HG03469 (cell line): ENCODE data around the gene LRRC1.
"Not testable (repeated sequence)": the region's sequence is repeated elsewhere in the genome, so short reads cannot be mapped to it uniquely, and the experiment has no call there.

Experiments used
- ATAC-seq: cut with Tn5 transposase; IDR thresholded peaks from one replicate; pipeline ENCODE4 v1.9.1; 2021; ENCODE audit warnings: mild to moderate bottlenecking, moderate library complexity, moderate number of reproducible peaks; ENCODE audit not compliant: unreplicated experiment

The LRRC1 gene

GRCh38 chr6:53792016-53792415 lies 2.8 kb upstream of the LRRC1 start:
- no peak for ATAC-seq

DNA sequence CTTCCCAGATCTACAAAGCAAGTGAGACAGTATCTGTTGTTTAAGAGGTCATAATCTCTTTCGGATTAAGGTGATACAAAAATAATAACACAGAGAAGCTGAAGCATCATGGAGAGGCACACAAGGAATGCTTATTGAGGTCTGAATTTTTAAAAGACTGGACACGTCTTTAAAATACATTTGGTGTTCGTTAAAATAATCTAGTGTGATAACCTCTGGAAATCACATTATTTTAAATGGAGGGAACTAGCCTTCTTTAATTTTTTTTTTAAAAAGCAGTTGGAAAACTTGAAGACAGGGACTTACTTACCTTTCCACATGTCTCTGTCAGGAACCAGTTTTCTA lies 1.9 kb upstream of the LRRC1 start:
- ATAC-seq: no peak

- ATAC-seq: peak; percentile 29
Measured at GRCh38 chr6:53793318-53794136, 1.3 kb upstream of the LRRC1 start.

- peak; percentile 41 for ATAC-seq
Measured at GRCh38 chr6:53794137-53794719, 577 bp upstream of the LRRC1 start.

GRCh38 chr6:53795340-53795701 lies 516 bp downstream of the LRRC1 start:
- peak; percentile 4 for ATAC-seq

DNA sequence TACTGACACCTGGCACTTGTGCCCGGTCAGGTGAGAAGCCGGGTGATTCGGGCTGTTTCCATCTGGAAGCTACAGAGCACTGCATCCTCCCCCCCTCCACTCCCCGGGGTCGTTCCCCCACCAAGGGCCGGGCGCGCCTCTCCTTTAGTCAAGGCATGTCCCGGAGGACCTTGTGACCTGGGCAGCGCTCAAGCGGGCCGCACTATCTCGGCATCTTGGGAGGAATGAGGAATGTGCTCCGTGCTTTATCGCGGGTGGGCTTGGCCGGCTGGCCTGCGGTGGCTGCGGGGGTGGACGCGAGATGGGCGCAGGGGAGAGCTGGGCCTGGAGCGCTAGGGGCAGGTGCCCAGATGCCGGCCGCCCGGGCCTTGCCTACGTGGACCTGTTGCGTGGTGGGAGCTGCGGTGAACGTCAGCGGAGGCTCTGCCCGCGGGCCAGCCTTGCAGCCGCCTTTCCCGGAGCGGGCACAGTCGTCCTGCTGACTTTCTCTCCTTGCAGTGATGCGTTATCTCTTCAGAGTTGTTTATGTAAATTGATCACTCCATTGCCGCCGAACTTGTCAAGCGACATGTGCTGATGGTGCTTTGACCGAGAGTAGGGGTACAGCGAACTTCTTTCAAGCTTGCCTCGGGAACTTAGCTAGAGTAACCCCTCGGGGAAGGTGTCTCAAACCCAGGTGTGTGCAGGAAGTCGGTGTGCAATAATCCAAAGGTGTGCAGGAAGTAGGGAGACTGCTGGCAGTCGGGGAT lies 1.1 kb downstream of the LRRC1 start:
- no peak for ATAC-seq

DNA sequence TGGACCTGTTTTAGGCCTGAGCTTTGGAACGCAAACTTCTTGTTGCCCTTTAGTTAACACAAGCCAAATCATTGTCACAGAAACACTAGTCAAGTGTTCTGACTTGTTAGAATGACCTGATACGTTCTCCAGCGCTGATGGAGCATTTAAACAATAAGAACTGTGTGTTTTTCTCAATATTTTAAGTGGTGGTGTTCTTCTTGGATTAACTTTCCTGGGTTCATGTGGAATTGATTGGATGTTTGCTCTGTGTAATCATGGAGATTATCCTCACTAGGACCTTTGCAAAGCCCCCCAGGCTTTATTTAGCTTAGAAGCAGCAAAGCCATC lies 1.6 kb downstream of the LRRC1 start:
- ATAC-seq: no peak

DNA sequence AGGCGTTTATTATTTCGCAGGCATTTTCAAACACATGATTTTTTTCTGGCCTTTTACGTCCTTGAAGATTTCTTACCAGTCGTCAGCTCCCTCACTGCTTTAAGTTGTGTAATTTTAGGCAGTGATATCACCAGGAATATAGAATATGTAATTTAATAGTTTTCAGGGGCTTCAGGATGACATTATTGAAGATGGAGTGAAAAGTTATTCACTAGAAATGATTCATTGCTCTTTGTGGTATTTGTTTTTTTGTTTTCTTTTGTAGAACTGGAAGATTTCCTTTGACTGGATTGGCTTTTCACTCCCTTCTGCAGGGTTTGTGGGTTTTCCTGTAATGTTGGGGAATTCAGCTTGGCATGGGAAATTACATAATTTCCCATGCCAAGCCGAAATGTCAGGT lies 2.0 kb downstream of the LRRC1 start:
- ATAC-seq: no peak

GRCh38 chr6:53797304-53797703 lies 2.5 kb downstream of the LRRC1 start:
- ATAC-seq: no peak

DNA sequence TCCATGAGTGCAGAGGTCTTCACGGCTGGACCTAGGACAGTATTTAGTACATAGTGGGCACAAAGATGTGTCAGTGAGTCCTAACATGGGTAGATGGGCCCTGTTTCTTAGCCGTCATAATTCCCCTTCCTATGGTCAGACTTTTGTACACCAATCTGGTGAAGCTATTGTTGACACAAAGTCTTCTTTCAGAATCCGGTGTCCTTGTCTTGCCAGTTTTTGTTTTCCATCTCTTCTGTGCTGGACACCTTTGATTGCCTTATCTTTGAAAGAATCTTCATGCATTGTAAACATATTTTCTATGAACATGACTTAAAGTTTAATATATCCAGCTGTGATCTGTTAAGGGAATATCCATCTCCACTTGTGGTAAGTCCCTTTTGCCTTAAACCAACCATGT lies 4.5 kb downstream of the LRRC1 start:
- no peak for ATAC-seq

- no peak for ATAC-seq
Measured at GRCh38 chr6:53801022-53801421, 6.2 kb downstream of the LRRC1 start.

DNA sequence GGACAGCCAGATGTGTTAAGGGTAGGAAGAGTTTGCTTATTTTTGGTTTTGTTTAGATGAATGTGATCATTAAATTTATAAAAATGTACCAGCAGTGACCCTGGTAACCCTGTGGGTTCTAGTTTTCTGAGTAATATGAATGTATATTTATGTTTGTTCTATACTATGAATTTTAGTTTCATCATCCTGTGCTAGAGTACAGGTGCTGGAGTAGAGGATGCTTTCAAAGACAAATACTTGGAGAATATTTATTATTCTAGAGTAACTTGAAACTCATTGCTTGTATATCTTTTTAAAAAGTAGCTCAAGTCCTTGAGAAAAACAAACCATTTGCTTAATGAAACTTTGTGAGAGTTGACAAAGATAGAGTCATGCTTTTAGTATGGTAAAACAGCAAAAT lies 7.8 kb downstream of the LRRC1 start:
- no peak for ATAC-seq

DNA sequence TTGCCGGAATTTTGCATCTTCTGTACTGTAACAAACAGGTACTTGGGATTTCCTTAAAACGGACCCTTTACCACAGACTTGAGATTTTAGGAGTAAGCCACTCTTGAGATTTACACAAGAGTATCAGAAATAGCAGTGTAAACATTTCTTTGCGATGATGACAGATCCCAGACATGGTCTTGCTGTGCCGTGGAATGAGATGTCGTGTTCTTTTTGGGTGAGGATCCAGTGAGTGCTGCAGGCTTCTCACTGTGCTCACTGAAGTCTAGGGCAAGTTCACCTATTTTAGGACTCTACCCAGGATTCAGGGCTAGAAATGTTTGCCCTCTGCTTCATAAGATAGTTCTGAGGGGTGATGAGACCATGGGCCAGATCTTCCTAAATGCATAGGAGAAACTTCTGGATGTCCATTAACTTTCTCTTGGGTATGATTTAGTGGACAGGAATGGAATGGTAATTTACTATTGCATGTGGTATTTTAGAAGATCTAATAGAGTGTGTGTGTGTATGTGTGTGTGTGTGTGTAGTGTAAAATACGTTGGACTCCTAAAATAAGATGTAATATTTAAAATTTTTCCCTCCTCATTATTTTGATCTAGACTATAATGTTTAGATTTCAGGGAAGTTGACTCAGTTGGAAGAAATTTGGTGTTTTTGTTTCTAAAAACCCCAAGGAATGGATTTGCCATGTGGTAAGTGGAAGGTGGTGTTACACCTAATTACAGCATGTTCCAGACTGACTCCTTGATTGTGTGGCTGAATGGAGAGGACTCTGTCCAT lies 8.5 kb downstream of the LRRC1 start:
- no peak for ATAC-seq

DNA sequence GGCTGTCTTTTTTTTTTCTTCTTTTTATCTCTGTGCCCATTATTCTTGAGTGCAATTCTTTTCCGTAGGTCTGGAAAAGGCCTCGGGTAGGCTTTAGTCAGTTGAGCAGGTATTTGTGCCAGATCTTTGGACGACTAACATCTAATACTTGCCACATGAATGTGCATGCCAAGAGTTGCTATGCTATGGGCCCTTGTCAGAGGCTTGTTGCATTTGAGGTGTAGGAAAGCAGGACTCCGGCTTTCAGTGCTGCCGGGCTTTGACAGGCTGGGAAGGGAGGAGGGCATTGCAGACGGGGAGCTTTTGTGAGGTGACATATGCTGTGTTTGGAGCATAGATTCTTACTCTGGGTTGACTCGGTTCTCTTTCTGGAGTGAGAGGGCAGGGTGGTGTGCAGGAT lies 10.2 kb downstream of the LRRC1 start:
- ATAC-seq: no peak

- no peak for ATAC-seq
Measured at GRCh38 chr6:53805725-53806124, 10.9 kb downstream of the LRRC1 start.

DNA sequence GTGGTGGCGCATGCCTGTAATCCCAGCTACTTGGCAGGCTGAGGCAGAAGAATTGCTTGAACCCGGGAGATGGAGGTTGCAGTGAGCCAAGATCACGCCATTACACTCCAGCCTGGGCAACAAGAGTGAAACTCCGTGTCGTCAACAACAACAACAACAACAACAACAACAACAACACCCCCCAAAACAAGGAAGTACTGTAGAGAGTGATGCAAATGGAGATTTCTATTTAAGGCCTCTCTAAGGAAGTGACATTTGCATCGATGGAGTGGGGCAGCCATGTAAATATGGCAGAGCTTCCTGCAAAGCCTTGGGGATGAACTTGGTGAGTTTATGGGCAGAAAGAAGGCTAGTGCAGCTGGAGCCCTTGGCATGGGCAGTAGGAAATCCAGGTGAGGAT lies 12.8 kb downstream of the LRRC1 start:
- ATAC-seq: not testable (repeated sequence)

GRCh38 chr6:53808302-53808881 lies 13.6 kb downstream of the LRRC1 start:
- ATAC-seq: no peak

- no peak for ATAC-seq
Measured at GRCh38 chr6:53809691-53810090, 14.9 kb downstream of the LRRC1 start.

- peak; percentile 90 for ATAC-seq
Measured at GRCh38 chr6:53811082-53811481, 16.3 kb downstream of the LRRC1 start.

DNA sequence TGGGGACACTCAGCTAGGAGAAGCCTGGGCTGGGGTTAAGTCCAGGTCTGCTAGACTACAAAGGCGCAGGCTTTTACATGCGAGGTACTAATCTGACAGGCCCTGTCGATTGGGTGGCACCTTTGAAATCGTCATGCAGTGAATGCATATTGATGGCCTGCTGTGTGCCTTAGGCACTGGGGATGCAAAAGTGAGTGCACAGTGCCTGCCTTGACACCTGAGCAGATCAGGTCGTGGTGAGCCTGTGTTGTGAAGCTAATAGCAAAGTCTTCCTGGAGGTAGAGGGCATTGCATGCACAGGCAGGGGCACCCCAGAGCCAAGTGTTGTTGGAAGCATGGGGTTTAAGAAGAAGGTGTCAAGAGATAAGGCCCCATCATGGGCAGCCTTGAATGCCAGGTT lies 16.9 kb downstream of the LRRC1 start:
- no peak for ATAC-seq

- ATAC-seq: no peak
Measured at GRCh38 chr6:53813096-53813495, 18.3 kb downstream of the LRRC1 start.
